HG02610 (cell line): ENCODE data around the gene MRPL4.
"Not testable (repeated sequence)": the region's sequence is repeated elsewhere in the genome, so short reads cannot be mapped to it uniquely, and the experiment has no call there.

Source experiments
- ATAC-seq: cut with Tn5 transposase; IDR thresholded peaks from one replicate; pipeline ENCODE4 v1.9.1; 2021; ENCODE audit warnings: mild to moderate bottlenecking, moderate library complexity; ENCODE audit not compliant: unreplicated experiment

The MRPL4 gene

GRCh38 chr19:10228920-10229319, 23.1 kb upstream of the MRPL4 start:
- ATAC-seq, result no peak

GRCh38 chr19:10230173-10230860, 21.7 kb upstream of the MRPL4 start:
- no peak for ATAC-seq

GRCh38 chr19:10230861-10231611, 21.0 kb upstream of the MRPL4 start, which contains the start of gene S1PR2:
Gene S1PR2, minus strand, starts transcription at chr19:10231331. Its CDS starts 6,426 bp downstream, at chr19:10224905.
- peak; percentile 35 for ATAC-seq

GRCh38 chr19:10231612-10232228, 20.3 kb upstream of the MRPL4 start:
- ATAC-seq, result no peak

GRCh38 chr19:10233946-10234345, 18.1 kb upstream of the MRPL4 start:
- no peak for ATAC-seq

- no peak for ATAC-seq
These were observed 17.0 kb upstream of the MRPL4 start for GRCh38 chr19:10235003-10235402.

- not testable (repeated sequence) for ATAC-seq
These were observed 16.6 kb upstream of the MRPL4 start for GRCh38 chr19:10235409-10235808.

GRCh38 chr19:10237702-10238101, 14.3 kb upstream of the MRPL4 start:
- no peak for ATAC-seq

GRCh38 chr19:10238172-10238783, 13.7 kb upstream of the MRPL4 start:
- ATAC-seq, result no peak

GRCh38 chr19:10241826-10242449, 10.1 kb upstream of the MRPL4 start:
- not testable (repeated sequence) for ATAC-seq

- ATAC-seq, result no peak
These were observed 8.4 kb upstream of the MRPL4 start for GRCh38 chr19:10243606-10244005.

GRCh38 chr19:10245189-10245939, 6.7 kb upstream of the MRPL4 start:
- ATAC-seq, result no peak

- no peak for ATAC-seq
These were observed 5.5 kb upstream of the MRPL4 start for GRCh38 chr19:10246511-10246910.

- ATAC-seq, result no peak
These were observed 693 bp downstream of the MRPL4 start for GRCh38 chr19:10252707-10253106.

- no peak for ATAC-seq
These were observed 2.2 kb downstream of the MRPL4 start for GRCh38 chr19:10254244-10254643.

- ATAC-seq, result no peak
These were observed 3.3 kb downstream of the MRPL4 start for GRCh38 chr19:10255358-10255757.

GRCh38 chr19:10256551-10256950, 4.5 kb downstream of the MRPL4 start:
- ATAC-seq, result no peak

- ATAC-seq, result no peak
These were observed 5.1 kb downstream of the MRPL4 start for GRCh38 chr19:10256970-10257615.

- ATAC-seq, result no peak
These were observed 6.2 kb downstream of the MRPL4 start for GRCh38 chr19:10258080-10258710.
